Activated CD4-positive, alpha-beta T cell treated with anti-CD3 and anti-CD28 coated beads, Interleukin-2, amount 10 ng/mL, durations not matched to agents 7 days and 5 days (primary cell): ENCODE results near the gene PLXDC1. TPM values are rescaled to one million over a fixed set of nuclear protein-coding genes. Genes with fewer than 3 reads are reported as not detected.

ENCODE experiments used
- total RNA-seq, 2 experiments: library from RNA; stranded (reverse); gene quantifications; one replicate each; pipeline ENCODE4 v1.2.3, GENCODE V29; 2021

The PLXDC1 gene
- total RNA-seq, 2 experiments from 2014 or later: 6.0 to 6.3 TPM

Other genes with a start within 250 kb of the PLXDC1 start
- gene FBXO47, start 184.2 kb downstream of the PLXDC1 start, total RNA-seq: not detected
- under 1 TPM in 1 of 2 experiments, not detected in 1; 0.15 TPM for gene ARL5C, start 14.5 kb upstream of the PLXDC1 start, total RNA-seq
- gene CACNB1, start 46.0 kb upstream of the PLXDC1 start, total RNA-seq: 10 to 100 TPM; 14.8 to 18.3 TPM
- gene RPL19, start 48.6 kb upstream of the PLXDC1 start, total RNA-seq: 1,000 to 10,000 TPM; 1,832 to 1,924 TPM
- not detected for gene STAC2, start 74.3 kb upstream of the PLXDC1 start, total RNA-seq
- gene FBXL20, start 250.0 kb upstream of the PLXDC1 start, total RNA-seq: 10 to 100 TPM; 13.1 to 13.7 TPM